SU-DHL-6 (cell line): Measurements from ENCODE around the gene EVC.

ENCODE experiments used
- CTCF ChIP-seq: fragments of 200-600 bp; sonication (generic); IDR thresholded peaks from one replicate; pipeline ENCODE4 v1.5.1; 2017; ENCODE audit warnings: antibody characterized with exemption, mild to moderate bottlenecking, low read length, moderate library complexity; ENCODE audit not compliant: insufficient read depth, poor library complexity, severe bottlenecking
- EZH2phosphoT487 ChIP-seq: fragments of 200-600 bp; sonication (generic), shearing (Covaris generic); conservative IDR thresholded peaks from 2 replicates; pipeline ENCODE4 v1.6.1; 2018; ENCODE audit warnings: mild to moderate bottlenecking, antibody characterized with exemption, low read length, moderate library complexity, mixed read lengths

GRCh38 chr4:5802565-5802964 lies 91.6 kb downstream of the EVC start:
- TF ChIP-seq CTCF (no peak), EZH2phosphoT487 (no peak)
